GM12873 (cell line): Measurements from ENCODE around the gene SPECC1.

Source experiments
- CTCF ChIP-seq: IDR thresholded peaks from 2 replicates; pipeline ENCODE4 v1.5.1; 2012; ENCODE audit warnings: low read depth, mild to moderate bottlenecking, moderate library complexity, low read length, control low read depth; ENCODE audit not compliant: insufficient read depth; ENCODE audit errors: missing control alignments

SPECC1 gene

GRCh38 chr17:20275653-20276052 is 266.5 kb downstream of the SPECC1 start:
- no peak for TF ChIP-seq CTCF

GRCh38 chr17:20276421-20276820 is 267.3 kb downstream of the SPECC1 start:
- TF ChIP-seq CTCF: no peak

GRCh38 chr17:20278805-20279204 is 269.6 kb downstream of the SPECC1 start:
- no peak for TF ChIP-seq CTCF

- TF ChIP-seq CTCF: no peak
Observed at GRCh38 chr17:20279631-20280030, 270.5 kb downstream of the SPECC1 start.

GRCh38 chr17:20280051-20280450 is 270.9 kb downstream of the SPECC1 start:
- no peak for TF ChIP-seq CTCF

GRCh38 chr17:20280851-20281250 is 271.7 kb downstream of the SPECC1 start:
- no peak for TF ChIP-seq CTCF

- TF ChIP-seq CTCF: no peak
Observed at GRCh38 chr17:20281860-20282259, 272.7 kb downstream of the SPECC1 start.
